GM23338 (cell line): ENCODE data around the gene GLP1R. TPM values are rescaled to one million over a fixed set of nuclear protein-coding genes. Genes with fewer than 3 reads are reported as not detected.

Experiments
- ATAC-seq: fragments of 200-7000 bp; cut with Tn5 transposase; 3 replicates; pipeline ENCODE4 v1.9.1; 2020
- DNase-seq: peaks from one replicate; pipeline ENCODE4 v3.0.0-alpha.2; 2015; ENCODE audit warnings: low spot score
- H2AFZ ChIP-seq: fragments of 200-600 bp; sonication (generic); 2 replicates; pipeline ENCODE4 v1.8.0; 2016; ENCODE audit warnings: antibody characterized with exemption, mild to moderate bottlenecking, moderate library complexity
- H3F3A ChIP-seq: fragments of 200-600 bp; sonication (generic); replicated peaks from 2 replicates; pipeline ENCODE4 v1.8.0; 2017; ENCODE audit warnings: antibody characterized with exemption, mixed run types, low read depth
- H3K27ac ChIP-seq: fragments of 200-600 bp; sonication (generic); 2 replicates; pipeline ENCODE4 v1.6.1; 2016; ENCODE audit warnings: low read depth
- H3K27me3 ChIP-seq: fragments of 200-600 bp; sonication (generic); 2 replicates; pipeline ENCODE4 v1.8.0; 2016; ENCODE audit warnings: mild to moderate bottlenecking, mixed run types, moderate library complexity; ENCODE audit not compliant: insufficient read depth
- H3K36me3 ChIP-seq: fragments of 200-600 bp; sonication (generic); 2 replicates; pipeline ENCODE4 v1.8.0; 2016; ENCODE audit warnings: mild to moderate bottlenecking; ENCODE audit not compliant: insufficient read depth
- H3K4me1 ChIP-seq: fragments of 200-600 bp; sonication (generic); 2 replicates; pipeline ENCODE4 v1.8.0; 2016; ENCODE audit warnings: mild to moderate bottlenecking, moderate library complexity; ENCODE audit not compliant: insufficient read depth
- H3K4me2 ChIP-seq: fragments of 200-600 bp; sonication (generic); 2 replicates; pipeline ENCODE4 v1.7.1; 2017; ENCODE audit warnings: mixed run types
- H3K4me3 ChIP-seq: fragments of 200-600 bp; sonication (generic); 2 replicates; pipeline ENCODE4 v1.6.1; 2016; ENCODE audit warnings: mixed run types
- H3K79me2 ChIP-seq: fragments of 200-600 bp; sonication (generic); replicated peaks from 2 replicates; pipeline ENCODE4 v1.8.0; 2017; ENCODE audit warnings: mild to moderate bottlenecking; ENCODE audit not compliant: insufficient read depth
- H3K9me2 ChIP-seq: fragments of 200-600 bp; sonication (generic); 2 replicates; pipeline ENCODE4 v1.8.0; 2017; ENCODE audit not compliant: insufficient read depth
- H4K20me1 ChIP-seq: fragments of 200-600 bp; sonication (generic); replicated peaks from 2 replicates; pipeline ENCODE4 v1.8.0; 2017; ENCODE audit warnings: mild to moderate bottlenecking; ENCODE audit not compliant: insufficient read depth
- H3K27ac Mint-ChIP-seq: 2 replicates; pipeline ENCODE4 v1.8.0; 2020; ENCODE audit warnings: inconsistent platforms, mild to moderate bottlenecking, moderate library complexity, mixed read lengths
- H3K27me3 Mint-ChIP-seq: 3 replicates; pipeline ENCODE4 v1.8.0; 2022; ENCODE audit warnings: low read depth, mild to moderate bottlenecking, moderate library complexity, mixed read lengths, inconsistent platforms; ENCODE audit not compliant: insufficient read depth, poor library complexity
- H3K36me3 Mint-ChIP-seq: 3 replicates; pipeline ENCODE4 v1.8.0; 2021; ENCODE audit warnings: low read depth, mild to moderate bottlenecking, inconsistent platforms, moderate library complexity, mixed read lengths
- H3K4me1 Mint-ChIP-seq: 3 replicates; pipeline ENCODE4 v1.8.0; 2020; ENCODE audit warnings: mild to moderate bottlenecking, inconsistent platforms, mixed read lengths
- H3K4me3 Mint-ChIP-seq: 3 replicates; pipeline ENCODE4 v1.8.0; 2021; ENCODE audit warnings: moderate library complexity, mild to moderate bottlenecking, inconsistent platforms, mixed read lengths
- H3K9me3 Mint-ChIP-seq: 3 replicates; pipeline ENCODE4 v1.8.0; 2020; ENCODE audit warnings: moderate library complexity, mild to moderate bottlenecking, inconsistent platforms, mixed read lengths
- JUNB ChIP-seq: IDR thresholded peaks from one replicate; pipeline ENCODE4 v1.6.1; 2016; ENCODE audit warnings: antibody characterized with exemption; ENCODE audit not compliant: unreplicated experiment
- POLR2AphosphoS5 ChIP-seq: IDR thresholded peaks from 2 replicates; pipeline ENCODE4 v1.6.1; 2016; ENCODE audit warnings: antibody characterized with exemption, low read depth
- STAT1 ChIP-seq: IDR thresholded peaks from one replicate; pipeline ENCODE4 v1.6.1; 2016; ENCODE audit warnings: antibody characterized with exemption; ENCODE audit not compliant: unreplicated experiment
- ZNF114 ChIP-seq: fragments of 250-450 bp; sonication (Bioruptor Pico); IDR thresholded peaks from 2 replicates; pipeline ENCODE4 v1.5.0; 2020; ENCODE audit warnings: mild to moderate bottlenecking, moderate library complexity
- ZNF331 ChIP-seq: fragments of 250-450 bp; sonication (Bioruptor Pico); IDR thresholded peaks from 2 replicates; pipeline ENCODE4 v1.5.0; 2020; ENCODE audit warnings: low read depth, mild to moderate bottlenecking, moderate library complexity
- ZNF462 ChIP-seq: fragments of 250-450 bp; sonication (Bioruptor Pico); IDR thresholded peaks from 2 replicates; pipeline ENCODE4 v1.5.0; 2020; ENCODE audit warnings: mild to moderate bottlenecking, moderate library complexity
- polyA plus RNA-seq: library from polyadenylated mRNA; unstranded; fragments of >200 nt; fragmentation: Nextera tagmentation; extraction: Ambion mirVana; gene quantifications from 2 replicates; pipeline ENCODE4 v1.2.1, GENCODE V29; 2016
- total RNA-seq: library from RNA; depleted of rRNA; stranded (reverse); fragments of >200 nt; shearing (Covaris generic); gene quantifications from 2 replicates; pipeline ENCODE4 v1.2.3, GENCODE V29; 2014
- TF ChIP-seq, protein P1 (sequence below): IDR thresholded peaks from one replicate; pipeline ENCODE4 v1.6.1; 2018; ENCODE audit warnings: antibody characterized with exemption; ENCODE audit not compliant: unreplicated experiment

Gene GLP1R
- total and polyA plus RNA-seq, 2 experiments from 2014 or later, result 0.42 to 3.7 TPM

GRCh38 chr6:39017547-39017880 lies 31.1 kb upstream of the GLP1R start (continued):
- TF ChIP-seq, protein P1, sequence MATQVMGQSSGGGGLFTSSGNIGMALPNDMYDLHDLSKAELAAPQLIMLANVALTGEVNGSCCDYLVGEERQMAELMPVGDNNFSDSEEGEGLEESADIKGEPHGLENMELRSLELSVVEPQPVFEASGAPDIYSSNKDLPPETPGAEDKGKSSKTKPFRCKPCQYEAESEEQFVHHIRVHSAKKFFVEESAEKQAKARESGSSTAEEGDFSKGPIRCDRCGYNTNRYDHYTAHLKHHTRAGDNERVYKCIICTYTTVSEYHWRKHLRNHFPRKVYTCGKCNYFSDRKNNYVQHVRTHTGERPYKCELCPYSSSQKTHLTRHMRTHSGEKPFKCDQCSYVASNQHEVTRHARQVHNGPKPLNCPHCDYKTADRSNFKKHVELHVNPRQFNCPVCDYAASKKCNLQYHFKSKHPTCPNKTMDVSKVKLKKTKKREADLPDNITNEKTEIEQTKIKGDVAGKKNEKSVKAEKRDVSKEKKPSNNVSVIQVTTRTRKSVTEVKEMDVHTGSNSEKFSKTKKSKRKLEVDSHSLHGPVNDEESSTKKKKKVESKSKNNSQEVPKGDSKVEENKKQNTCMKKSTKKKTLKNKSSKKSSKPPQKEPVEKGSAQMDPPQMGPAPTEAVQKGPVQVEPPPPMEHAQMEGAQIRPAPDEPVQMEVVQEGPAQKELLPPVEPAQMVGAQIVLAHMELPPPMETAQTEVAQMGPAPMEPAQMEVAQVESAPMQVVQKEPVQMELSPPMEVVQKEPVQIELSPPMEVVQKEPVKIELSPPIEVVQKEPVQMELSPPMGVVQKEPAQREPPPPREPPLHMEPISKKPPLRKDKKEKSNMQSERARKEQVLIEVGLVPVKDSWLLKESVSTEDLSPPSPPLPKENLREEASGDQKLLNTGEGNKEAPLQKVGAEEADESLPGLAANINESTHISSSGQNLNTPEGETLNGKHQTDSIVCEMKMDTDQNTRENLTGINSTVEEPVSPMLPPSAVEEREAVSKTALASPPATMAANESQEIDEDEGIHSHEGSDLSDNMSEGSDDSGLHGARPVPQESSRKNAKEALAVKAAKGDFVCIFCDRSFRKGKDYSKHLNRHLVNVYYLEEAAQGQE, result no peak
- TF ChIP-seq ZNF331 (CRISPR knock-in tag), result no peak

GRCh38 chr6:39018103-39018502 lies 30.5 kb upstream of the GLP1R start:
- H3K36me3 ChIP-seq, result no peaks in the 10 kb centered on the region
- Mint-ChIP-seq H3K4me1 (peaks cover 3% of the 10 kb centered on the region; the same call in 2 of the 3 replicates), H3K27me3 (peaks cover 2% of the 10 kb centered on the region), H3K9me3 (no peaks in the 10 kb centered on the region), H3K36me3 (no peaks in the 10 kb centered on the region), H3K27ac (no peak overlapping the region), H3K4me3 (no peak overlapping the region)
- no peak overlapping the region for H3K27ac ChIP-seq
- H4K20me1 ChIP-seq, result no peaks in the 10 kb centered on the region
- no peaks in the 10 kb centered on the region for H3K27me3 ChIP-seq
- H3F3A ChIP-seq, result no peaks in the 10 kb centered on the region
- H3K9me2 ChIP-seq, result peaks cover 4% of the 10 kb centered on the region; the same call in 1 of the 2 replicates
- DNase-seq (no peak), ATAC-seq (no peak)
- no peak for TF ChIP-seq STAT1
- no peak for TF ChIP-seq JUNB
- TF ChIP-seq ZNF114 (CRISPR knock-in tag), result no peak
- no peak for TF ChIP-seq POLR2AphosphoS5
- no peak for TF ChIP-seq ZNF462
- H3K4me2 ChIP-seq, result no peak overlapping the region
- H2AFZ ChIP-seq, result no peak overlapping the region
- no peaks in the 10 kb centered on the region for H3K79me2 ChIP-seq
- no peak overlapping the region for H3K4me3 ChIP-seq
- peaks cover 5% of the 10 kb centered on the region for H3K4me1 ChIP-seq
